ENCODE results near the gene MAST3. TPM values are rescaled to one million over a fixed set of nuclear protein-coding genes. Genes with fewer than 3 reads are reported as not detected.

MAST3 gene
- total and polyA plus RNA-seq, 4 donors, result 4.4 to 32.7 (median 23.4) TPM

- Histone ChIP-seq H3K4me3 (ENCODE audit: low read length in 2 of 2) (no peak overlapping the region), H3K9me3 (ENCODE audit: control insufficient read depth, low read length) (no peaks in the 10 kb centered on the region), H3K4me1 (ENCODE audit: control insufficient read depth in 1 of 2, insufficient read depth in 2 of 2, low read length in 2 of 2) (no peaks in the 10 kb centered on the region), H3K27me3 (ENCODE audit: control insufficient read depth in 1 of 2, insufficient read depth in 2 of 2, low read length in 1 of 2) (no peaks in the 10 kb centered on the region), H3K36me3 (ENCODE audit: control insufficient read depth in 1 of 2, insufficient read depth in 2 of 2, low read length in 1 of 2) (no peaks in the 10 kb centered on the region), H3K27ac (ENCODE audit: low read depth in 1 of 2, low read length in 2 of 2) (no peak overlapping the region)
- ATAC-seq (ENCODE audit: low FRiP score), result no peak
- intact Hi-C loops (cut with DNase I), result no loop called here
- DNase-seq, result peak in 1 of 2 donors; percentile 57
- 94 to 95% methylated on average over 65 to 66 of the region's 66 CpGs for WGBS, 2 donors
Observed at GRCh38 chr19:18168673-18169381, 71.2 kb downstream of the MAST3 start.

- ATAC-seq (ENCODE audit: low FRiP score), result no peak
- Histone ChIP-seq H3K4me1 (ENCODE audit: control insufficient read depth in 1 of 2, insufficient read depth in 2 of 2, low read length in 2 of 2) (no peaks in the 10 kb centered on the region), H3K4me3 (ENCODE audit: low read length in 2 of 2) (no peak overlapping the region), H3K9me3 (ENCODE audit: control insufficient read depth, low read length) (no peaks in the 10 kb centered on the region), H3K27me3 (ENCODE audit: control insufficient read depth in 1 of 2, insufficient read depth in 2 of 2, low read length in 1 of 2) (no peaks in the 10 kb centered on the region), H3K27ac (ENCODE audit: low read depth in 1 of 2, low read length in 2 of 2) (no peak overlapping the region), H3K36me3 (ENCODE audit: control insufficient read depth in 1 of 2, insufficient read depth in 2 of 2, low read length in 1 of 2) (no peaks in the 10 kb centered on the region)
- WGBS, 2 donors, result 72 to 75% methylated on average over 16 of the region's 16 CpGs
- DNase-seq, result peak in 1 of 2 donors; percentile 79
- intact Hi-C loops (cut with DNase I), result no loop called here
Observed at GRCh38 chr19:18170714-18171255, 73.2 kb downstream of the MAST3 start.

- Histone ChIP-seq H3K27me3 (ENCODE audit: control insufficient read depth in 1 of 2, insufficient read depth in 2 of 2, low read length in 1 of 2) (no peaks in the 10 kb centered on the region), H3K27ac (ENCODE audit: low read depth in 1 of 2, low read length in 2 of 2) (no peak overlapping the region), H3K4me1 (ENCODE audit: control insufficient read depth in 1 of 2, insufficient read depth in 2 of 2, low read length in 2 of 2) (no peaks in the 10 kb centered on the region), H3K36me3 (ENCODE audit: control insufficient read depth in 1 of 2, insufficient read depth in 2 of 2, low read length in 1 of 2) (no peaks in the 10 kb centered on the region), H3K4me3 (ENCODE audit: low read length in 2 of 2) (no peak overlapping the region), H3K9me3 (ENCODE audit: control insufficient read depth, low read length) (no peaks in the 10 kb centered on the region)
- ATAC-seq (ENCODE audit: low FRiP score) (no peak), DNase-seq (peak in 1 of 2 donors; percentile 62)
- intact Hi-C loops (cut with DNase I), result no loop called here
- WGBS, 2 donors, result 85 to 86% methylated on average over 8 of the region's 8 CpGs
Observed at GRCh38 chr19:18171605-18172327, 74.2 kb downstream of the MAST3 start.

GRCh38 chr19:18172331-18173053 lies 74.9 kb downstream of the MAST3 start:
- H3K36me3 ChIP-seq (ENCODE audit: control insufficient read depth in 1 of 2, insufficient read depth in 2 of 2, low read length in 1 of 2), result no peaks in the 10 kb centered on the region
- H3K4me3 ChIP-seq (ENCODE audit: low read length in 2 of 2), result no peak overlapping the region
- H3K4me1 ChIP-seq (ENCODE audit: control insufficient read depth in 1 of 2, insufficient read depth in 2 of 2, low read length in 2 of 2), result no peaks in the 10 kb centered on the region
- intact Hi-C loops (cut with DNase I), result no loop called here
- no peak overlapping the region for H3K27ac ChIP-seq (ENCODE audit: low read depth in 1 of 2, low read length in 2 of 2)
- no peaks in the 10 kb centered on the region for H3K9me3 ChIP-seq (ENCODE audit: control insufficient read depth, low read length)
- ATAC-seq (ENCODE audit: low FRiP score) (no peak), DNase-seq (no peak)
- H3K27me3 ChIP-seq (ENCODE audit: control insufficient read depth in 1 of 2, insufficient read depth in 2 of 2, low read length in 1 of 2), result no peaks in the 10 kb centered on the region
- WGBS, 2 donors, result 84 to 91% methylated on average over 7 of the region's 7 CpGs

GRCh38 chr19:18173054-18173571 lies 75.5 kb downstream of the MAST3 start:
- Histone ChIP-seq H3K9me3 (ENCODE audit: control insufficient read depth, low read length) (no peaks in the 10 kb centered on the region), H3K36me3 (ENCODE audit: control insufficient read depth in 1 of 2, insufficient read depth in 2 of 2, low read length in 1 of 2) (no peaks in the 10 kb centered on the region), H3K4me1 (ENCODE audit: control insufficient read depth in 1 of 2, insufficient read depth in 2 of 2, low read length in 2 of 2) (no peaks in the 10 kb centered on the region), H3K27ac (ENCODE audit: low read depth in 1 of 2, low read length in 2 of 2) (no peak overlapping the region), H3K27me3 (ENCODE audit: control insufficient read depth in 1 of 2, insufficient read depth in 2 of 2, low read length in 1 of 2) (no peaks in the 10 kb centered on the region), H3K4me3 (ENCODE audit: low read length in 2 of 2) (no peak overlapping the region)
- WGBS, 2 donors, result 42 to 43% methylated on average over 17 to 18 of the region's 18 CpGs
- intact Hi-C loops (cut with DNase I), result no loop called here
- ATAC-seq (ENCODE audit: low FRiP score) (peak; percentile 14), DNase-seq (peak; percentile 87 to 93)

- ATAC-seq (ENCODE audit: low FRiP score), result peak; percentile 80
- Histone ChIP-seq H3K27ac (ENCODE audit: low read depth in 1 of 2, low read length in 2 of 2) (no peak within 1 kb of the TSS), H3K27me3 (ENCODE audit: control insufficient read depth in 1 of 2, insufficient read depth in 2 of 2, low read length in 1 of 2) (no peaks in the 10 kb centered on the region), H3K9me3 (ENCODE audit: control insufficient read depth, low read length) (no peaks in the 10 kb centered on the region), H3K4me1 (ENCODE audit: control insufficient read depth in 1 of 2, insufficient read depth in 2 of 2, low read length in 2 of 2) (no peaks in the 10 kb centered on the region), H3K4me3 (ENCODE audit: low read length in 2 of 2) (peak within 1 kb of the TSS; percentile 24 to 43), H3K36me3 (ENCODE audit: control insufficient read depth in 1 of 2, insufficient read depth in 2 of 2, low read length in 1 of 2) (no peaks in the 10 kb centered on the region)
- intact Hi-C loops (cut with DNase I), result no loop called here
- DNase-seq, result peak; percentile 90 to 91
- WGBS, 2 donors, result 0 to 1% methylated on average over 38 to 47 of the region's 47 CpGs
Observed at GRCh38 chr19:18173572-18174288, 76.2 kb downstream of the MAST3 start, which contains the start of gene IFI30. TSS of gene IFI30 (plus strand) at chr19:18173813. CDS start at chr19:18173842, 29 bp downstream.

- no peaks in the 10 kb centered on the region for H3K4me1 ChIP-seq (ENCODE audit: control insufficient read depth in 1 of 2, insufficient read depth in 2 of 2, low read length in 2 of 2)
- DNase-seq, result no peak
- no peak for ATAC-seq (ENCODE audit: low FRiP score)
- WGBS, 2 donors, result 81 to 83% methylated on average over 11 of the region's 11 CpGs
- no peaks in the 10 kb centered on the region for H3K27me3 ChIP-seq (ENCODE audit: control insufficient read depth in 1 of 2, insufficient read depth in 2 of 2, low read length in 1 of 2)
- H3K27ac ChIP-seq (ENCODE audit: low read depth in 1 of 2, low read length in 2 of 2), result no peak overlapping the region
- H3K4me3 ChIP-seq (ENCODE audit: low read length in 2 of 2), result no peak overlapping the region
- intact Hi-C loops (cut with DNase I), result no loop called here
- no peaks in the 10 kb centered on the region for H3K36me3 ChIP-seq (ENCODE audit: control insufficient read depth in 1 of 2, insufficient read depth in 2 of 2, low read length in 1 of 2)
- no peaks in the 10 kb centered on the region for H3K9me3 ChIP-seq (ENCODE audit: control insufficient read depth, low read length)
Observed at GRCh38 chr19:18174983-18175382, 77.4 kb downstream of the MAST3 start.

Measured in aorta (tissue), 5 donors.